ENCODE results near the gene PLBD2. TPM values are rescaled to one million over a fixed set of nuclear protein-coding genes. Genes with fewer than 3 reads are reported as not detected.

The PLBD2 gene
- total RNA-seq, 1 experiment from 2014 or later = 31.4 TPM

- no peaks in the 10 kb centered on the region for H3K79me1 ChIP-seq (ENCODE audit: insufficient read depth, low read depth, low read length, poor library complexity, severe bottlenecking)
- H2BK120ac ChIP-seq (ENCODE audit: low read depth, low read length, poor library complexity, severe bottlenecking) = no peak overlapping the region
- H3K23me2 ChIP-seq (ENCODE audit: insufficient read length, low read depth, low read length, poor library complexity, severe bottlenecking) = peaks cover 5% of the 10 kb centered on the region
- Mint-ChIP-seq H3K27me3 (ENCODE audit: low read depth) (peaks cover 16% of the 10 kb centered on the region), H3K27ac (peak overlapping the region in 1 of 3 experiments; percentile 76; a peak in 3 of 7 replicates), H3K9me3 (no peaks in the 10 kb centered on the region), H3K4me1 (peaks cover 15 to 16% of the 10 kb centered on the region in 2 experiments), H3K36me3 (ENCODE audit: insufficient read depth in 1 of 3, low read depth in 3 of 3) (peaks cover 0 to 38% (median 24%) of the 10 kb centered on the region in 3 experiments; a peak in 5 of 7 replicates), H3K4me3 (no peak overlapping the region)
- no peak overlapping the region for H2BK12ac ChIP-seq (ENCODE audit: insufficient read length, low read depth, low read length)
- no peak overlapping the region for H2BK15ac ChIP-seq (ENCODE audit: low read depth, low read length)
- no peaks in the 10 kb centered on the region for H3K9me3 ChIP-seq (ENCODE audit: control insufficient read depth, low read depth, low read length)
- H3K9ac ChIP-seq (ENCODE audit: extremely low read depth, insufficient read length, low read length) = no peak overlapping the region
- H2BK20ac ChIP-seq (ENCODE audit: low read depth, low read length, poor library complexity, severe bottlenecking) = no peak overlapping the region
- no peak overlapping the region for H3K56ac ChIP-seq (ENCODE audit: insufficient read length, low read depth, low read length)
- no peak for DNase-seq
- H4K5ac ChIP-seq (ENCODE audit: insufficient read length, low read depth, low read length) = no peak overlapping the region
- H2AFZ ChIP-seq (ENCODE audit: low read length) = no peak overlapping the region
- no peak overlapping the region for H3K14ac ChIP-seq (ENCODE audit: insufficient read depth, low read length)
- no peaks in the 10 kb centered on the region for H4K20me1 ChIP-seq (ENCODE audit: control insufficient read depth, insufficient read depth, insufficient read length)
- H3K27me3 ChIP-seq (ENCODE audit: insufficient read depth, low read length) = peaks cover 3% of the 10 kb centered on the region; the same call in 1 of the 2 replicates
- H3K4me1 ChIP-seq (ENCODE audit: insufficient read depth, low read length) = no peaks in the 10 kb centered on the region
- H2AK5ac ChIP-seq (ENCODE audit: insufficient read length, low read length) = no peak overlapping the region
- no peak overlapping the region for H4K91ac ChIP-seq (ENCODE audit: insufficient read length, low read depth, low read length)
- H3K4ac ChIP-seq (ENCODE audit: low read depth, low read length) = no peak overlapping the region
- no peak for TF ChIP-seq CTCF (conservative IDR thresholded peaks at IDR 0.05)
- WGBS (ENCODE audit: extremely low coverage, insufficient read length, low lambda C conversion rate) = no CpG with 5 or more reads among the region's 1 CpG
- H2BK5ac ChIP-seq (ENCODE audit: insufficient read length, low read length) = no peak overlapping the region
- H4K8ac ChIP-seq (replicated peaks; ENCODE audit: insufficient read length, low read depth, low read length) = no peak overlapping the region
- H3K27ac ChIP-seq (ENCODE audit: insufficient read length, low read depth, low read length) = no peak overlapping the region
- no peaks in the 10 kb centered on the region for H3K79me2 ChIP-seq (ENCODE audit: insufficient read depth, low read length)
- no peak overlapping the region for H3K18ac ChIP-seq (ENCODE audit: insufficient read length, low read depth, low read length)
- H3K4me2 ChIP-seq (ENCODE audit: insufficient read depth, insufficient read length, low read length) = no peak overlapping the region
- H3K23ac ChIP-seq (ENCODE audit: insufficient read length, low read depth, low read length) = no peak overlapping the region
- H3T11ph ChIP-seq (ENCODE audit: low read length) = no peak overlapping the region
These were observed 28.5 kb upstream of the PLBD2 start for GRCh38 chr12:113329791-113330417.
